Astrocyte (in vitro differentiated cells and primary cell): ENCODE data around the gene SHROOM3. TPM values are rescaled to one million over a fixed set of nuclear protein-coding genes. Genes with fewer than 3 reads are reported as not detected.
A peak's percentile ranks its signal among the peaks of the same experiment; 100 is the strongest.

ENCODE experiments used
- DNase-seq: peaks from one replicate; pipeline ENCODE4 v3.0.0-alpha.2; 2010; ENCODE audit warnings: low read depth
- FAIRE-seq: peaks from 2 replicates; lab custom pipeline; 2011; peaks lifted over from hg19 to GRCh38; lab: Jason Lieb, UNC
- H2AFZ ChIP-seq: 2 replicates; pipeline ENCODE4 v1.6.0; 2012; ENCODE audit warnings: low read depth, low read length, inconsistent platforms
- H3K27ac ChIP-seq: 2 replicates; pipeline ENCODE4 v1.5.1; 2011; ENCODE audit warnings: low read depth, low read length, inconsistent platforms
- H3K27me3 ChIP-seq: 2 replicates; pipeline ENCODE4 v1.6.0; 2011; ENCODE audit warnings: low read length, inconsistent platforms; ENCODE audit not compliant: insufficient read depth
- H3K36me3 ChIP-seq: 2 replicates; pipeline ENCODE4 v1.5.1; 2011; ENCODE audit warnings: low read length, inconsistent platforms; ENCODE audit not compliant: insufficient read depth
- H3K4me1 ChIP-seq: 2 replicates; pipeline ENCODE4 v1.5.1; 2011; ENCODE audit warnings: low read length, inconsistent platforms; ENCODE audit not compliant: insufficient read depth
- H3K4me2 ChIP-seq: 2 replicates; pipeline ENCODE4 v1.6.0; 2012; ENCODE audit warnings: low read length, inconsistent platforms
- H3K4me3 ChIP-seq: 2 replicates; pipeline ENCODE4 v1.5.1; 2011; ENCODE audit warnings: low read depth, mild to moderate bottlenecking, low read length, inconsistent platforms; ENCODE audit not compliant: insufficient read depth
- H3K79me2 ChIP-seq: 2 replicates; pipeline ENCODE4 v1.6.0; 2012; ENCODE audit warnings: mild to moderate bottlenecking, low read length, inconsistent platforms; ENCODE audit not compliant: insufficient read depth
- H3K9ac ChIP-seq: 2 replicates; pipeline ENCODE4 v1.6.0; 2012; ENCODE audit warnings: mild to moderate bottlenecking, low read length, inconsistent platforms
- H3K9me3 ChIP-seq: 2 replicates; pipeline ENCODE4 v1.5.1; 2012; ENCODE audit warnings: low read depth, mild to moderate bottlenecking, low read length, inconsistent platforms; ENCODE audit not compliant: insufficient read depth
- H4K20me1 ChIP-seq: 2 replicates; pipeline ENCODE4 v1.6.0; 2012; ENCODE audit warnings: low read length, inconsistent platforms; ENCODE audit not compliant: insufficient read depth
- H3K27ac Mint-ChIP-seq: one replicate; pipeline ENCODE4 v1.8.0; 2021; ENCODE audit warnings: mild to moderate bottlenecking, mixed read lengths; ENCODE audit not compliant: unreplicated experiment
- H3K27me3 Mint-ChIP-seq: one replicate; pipeline ENCODE4 v1.8.0; 2021; ENCODE audit warnings: low read depth, mixed read lengths; ENCODE audit not compliant: unreplicated experiment
- H3K36me3 Mint-ChIP-seq: one replicate; pipeline ENCODE4 v1.8.0; 2021; ENCODE audit warnings: low read depth, mixed read lengths; ENCODE audit not compliant: unreplicated experiment
- H3K4me1 Mint-ChIP-seq: one replicate; pipeline ENCODE4 v1.8.0; 2021; ENCODE audit warnings: low read depth, mixed read lengths; ENCODE audit not compliant: unreplicated experiment
- H3K4me3 Mint-ChIP-seq: one replicate; pipeline ENCODE4 v1.8.0; 2021; ENCODE audit warnings: mild to moderate bottlenecking, moderate library complexity, mixed read lengths; ENCODE audit not compliant: unreplicated experiment
- H3K9me3 Mint-ChIP-seq: one replicate; pipeline ENCODE4 v1.8.0; 2021; ENCODE audit warnings: mild to moderate bottlenecking, mixed read lengths; ENCODE audit not compliant: unreplicated experiment
- EZH2 ChIP-seq: IDR thresholded peaks from 2 replicates; pipeline ENCODE4 v1.6.1; 2012; ENCODE audit warnings: mild to moderate bottlenecking, low read length, inconsistent platforms; ENCODE audit not compliant: insufficient read depth
- total RNA-seq: library from RNA; stranded (reverse); gene quantifications from 2 replicates; pipeline ENCODE4 v1.2.1, GENCODE V29; 2021
- TF ChIP-seq, protein P1 (sequence below): IDR thresholded peaks from 2 replicates; pipeline ENCODE4 v1.5.1; 2011; ENCODE audit warnings: low read depth, mild to moderate bottlenecking, inconsistent platforms, low read length, moderate library complexity; ENCODE audit not compliant: insufficient read depth

Gene SHROOM3
- total RNA-seq, 1 donor from 2014 or later, result 64.6 TPM

DNA sequence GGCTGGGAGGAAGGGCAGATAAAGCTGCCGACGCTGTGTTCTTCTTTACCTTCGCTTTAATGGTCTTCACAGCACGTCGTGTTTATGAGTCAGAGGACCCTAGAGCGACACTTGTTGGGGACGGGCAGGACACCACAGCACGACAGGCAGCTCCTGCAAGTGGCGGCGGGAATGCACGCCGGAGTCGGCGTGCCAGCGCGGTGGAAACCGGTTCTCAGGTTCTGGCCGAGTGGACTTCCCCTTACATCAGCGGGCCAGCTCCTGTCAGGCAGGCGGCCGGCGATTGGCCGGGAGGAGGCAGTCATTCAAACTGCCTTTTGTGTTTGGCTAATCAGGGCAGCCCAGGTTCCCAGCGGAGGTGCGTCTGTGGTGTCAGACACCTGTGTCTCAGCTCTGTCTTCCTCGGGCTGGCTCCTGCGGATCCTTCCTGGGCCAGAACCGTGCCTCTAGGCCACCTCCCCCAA is 150.9 kb downstream of the SHROOM3 start:
- peak overlapping the region; percentile 84 for H3K4me3 Mint-ChIP-seq
- Histone ChIP-seq H3K27me3 (no peaks in the 10 kb centered on the region), H3K4me2 (peak overlapping the region; percentile 86), H3K27ac (peak overlapping the region; percentile 85), H3K4me1 (peaks cover 44% of the 10 kb centered on the region), H3K4me3 (peak overlapping the region; percentile 57), H2AFZ (peak overlapping the region; percentile 57), H3K9me3 (no peaks in the 10 kb centered on the region), H3K36me3 (no peaks in the 10 kb centered on the region), H3K79me2 (peaks cover 7% of the 10 kb centered on the region), H3K9ac (peak overlapping the region; percentile 85), H4K20me1 (no peaks in the 10 kb centered on the region)
- H3K9me3 Mint-ChIP-seq, result peaks cover 1% of the 10 kb centered on the region
- H3K27ac Mint-ChIP-seq, result peak overlapping the region; percentile 99
- DNase-seq, result peak; percentile 71
- FAIRE-seq, result no peak
- H3K4me1 Mint-ChIP-seq, result peaks cover 56% of the 10 kb centered on the region
- TF ChIP-seq, protein P1, sequence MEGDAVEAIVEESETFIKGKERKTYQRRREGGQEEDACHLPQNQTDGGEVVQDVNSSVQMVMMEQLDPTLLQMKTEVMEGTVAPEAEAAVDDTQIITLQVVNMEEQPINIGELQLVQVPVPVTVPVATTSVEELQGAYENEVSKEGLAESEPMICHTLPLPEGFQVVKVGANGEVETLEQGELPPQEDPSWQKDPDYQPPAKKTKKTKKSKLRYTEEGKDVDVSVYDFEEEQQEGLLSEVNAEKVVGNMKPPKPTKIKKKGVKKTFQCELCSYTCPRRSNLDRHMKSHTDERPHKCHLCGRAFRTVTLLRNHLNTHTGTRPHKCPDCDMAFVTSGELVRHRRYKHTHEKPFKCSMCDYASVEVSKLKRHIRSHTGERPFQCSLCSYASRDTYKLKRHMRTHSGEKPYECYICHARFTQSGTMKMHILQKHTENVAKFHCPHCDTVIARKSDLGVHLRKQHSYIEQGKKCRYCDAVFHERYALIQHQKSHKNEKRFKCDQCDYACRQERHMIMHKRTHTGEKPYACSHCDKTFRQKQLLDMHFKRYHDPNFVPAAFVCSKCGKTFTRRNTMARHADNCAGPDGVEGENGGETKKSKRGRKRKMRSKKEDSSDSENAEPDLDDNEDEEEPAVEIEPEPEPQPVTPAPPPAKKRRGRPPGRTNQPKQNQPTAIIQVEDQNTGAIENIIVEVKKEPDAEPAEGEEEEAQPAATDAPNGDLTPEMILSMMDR, result no peak
- H3K36me3 Mint-ChIP-seq, result peaks cover 4% of the 10 kb centered on the region
- no peaks in the 10 kb centered on the region for H3K27me3 Mint-ChIP-seq

DNA sequence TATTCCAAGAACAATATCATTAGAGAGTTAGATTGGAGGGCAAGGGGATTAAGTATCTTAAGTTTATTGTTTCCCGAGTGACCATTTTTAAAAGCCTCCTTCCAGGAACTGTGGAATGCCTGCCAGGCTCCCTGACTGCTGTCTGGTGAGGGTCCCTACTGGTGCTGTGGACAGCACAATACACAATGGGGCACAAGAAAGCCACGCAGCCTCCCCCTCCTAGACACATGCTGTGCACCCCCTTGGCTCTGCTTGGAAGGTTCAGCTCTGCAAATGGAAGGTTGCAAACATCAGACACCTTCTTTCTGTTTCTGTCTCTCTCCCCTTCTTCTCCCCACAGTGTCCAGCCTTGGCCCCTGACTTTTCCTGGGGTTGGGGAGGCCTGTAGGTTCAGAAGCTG is 153.2 kb downstream of the SHROOM3 start:
- Histone ChIP-seq H3K9me3 (no peaks in the 10 kb centered on the region), H3K27ac (no peak overlapping the region), H3K9ac (peak overlapping the region; percentile 29), H2AFZ (no peak overlapping the region), H3K36me3 (no peaks in the 10 kb centered on the region), H3K27me3 (no peaks in the 10 kb centered on the region), H3K4me3 (no peak overlapping the region), H3K79me2 (peaks cover 7% of the 10 kb centered on the region), H4K20me1 (no peaks in the 10 kb centered on the region), H3K4me1 (peaks cover 52% of the 10 kb centered on the region), H3K4me2 (no peak overlapping the region)
- peak overlapping the region; percentile 84 for H3K4me3 Mint-ChIP-seq
- DNase-seq (no peak), FAIRE-seq (no peak)
- H3K27me3 Mint-ChIP-seq, result no peaks in the 10 kb centered on the region
- H3K9me3 Mint-ChIP-seq, result no peaks in the 10 kb centered on the region
- H3K27ac Mint-ChIP-seq, result peak overlapping the region; percentile 98
- H3K4me1 Mint-ChIP-seq, result peaks cover 71% of the 10 kb centered on the region
- TF ChIP-seq, protein P1, result no peak
- TF ChIP-seq EZH2, result no peak
- H3K36me3 Mint-ChIP-seq, result peaks cover 2% of the 10 kb centered on the region

DNA sequence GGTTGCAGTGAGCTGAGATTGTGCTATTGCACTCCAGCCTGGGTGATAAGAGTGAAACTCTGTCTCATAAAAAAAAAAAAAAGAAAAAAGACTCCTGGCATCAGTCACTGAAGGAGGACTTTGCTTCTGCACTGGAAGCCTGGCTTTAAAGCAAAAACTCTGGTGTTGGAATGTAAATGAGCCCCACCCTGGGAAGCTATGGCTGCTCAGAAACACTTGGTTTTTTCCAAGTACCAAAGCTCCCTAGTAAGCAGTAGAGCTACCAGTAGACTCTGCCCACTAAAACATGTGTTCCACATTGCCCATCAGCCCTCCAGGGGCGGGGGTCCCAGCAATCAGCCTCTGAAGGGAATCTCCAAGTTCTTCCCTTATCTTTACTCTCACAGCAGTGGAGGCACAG is 154.4 kb downstream of the SHROOM3 start:
- Mint-ChIP-seq H3K36me3 (peaks cover 5% of the 10 kb centered on the region), H3K4me3 (peak overlapping the region; percentile 84), H3K9me3 (no peaks in the 10 kb centered on the region), H3K27ac (peak overlapping the region; percentile 98), H3K4me1 (peaks cover 66% of the 10 kb centered on the region), H3K27me3 (no peaks in the 10 kb centered on the region)
- H3K9me3 ChIP-seq, result no peaks in the 10 kb centered on the region
- TF ChIP-seq EZH2, result no peak
- TF ChIP-seq, protein P1, result no peak
- H3K36me3 ChIP-seq, result no peaks in the 10 kb centered on the region
- H3K79me2 ChIP-seq, result peaks cover 9% of the 10 kb centered on the region
- peak overlapping the region; percentile 98 for H3K27ac ChIP-seq
- no peaks in the 10 kb centered on the region for H3K27me3 ChIP-seq
- peak; percentile 23 for FAIRE-seq
- peak overlapping the region; percentile 91 for H3K9ac ChIP-seq
- H2AFZ ChIP-seq, result no peak overlapping the region
- peak overlapping the region; percentile 74 for H3K4me2 ChIP-seq
- no peaks in the 10 kb centered on the region for H4K20me1 ChIP-seq
- peak; percentile 86 for DNase-seq
- H3K4me1 ChIP-seq, result peaks cover 51% of the 10 kb centered on the region
- H3K4me3 ChIP-seq, result no peak overlapping the region
